ENCODE results near the gene GPATCH11. TPM values are rescaled to one million over a fixed set of nuclear protein-coding genes. Genes with fewer than 3 reads are reported as not detected.

Gene GPATCH11
- total RNA-seq, 1 experiment from 2014 or later, result 11.3 TPM

- DNase-seq (ENCODE audit: extremely low read depth, low read depth), result no peak
Observed at GRCh38 chr2:37104178-37104577, 19.9 kb downstream of the GPATCH11 start.

- DNase-seq (ENCODE audit: extremely low read depth, low read depth), result no peak
Observed at GRCh38 chr2:37105150-37105549, 20.8 kb downstream of the GPATCH11 start.

GRCh38 chr2:37109523-37109922 lies 25.2 kb downstream of the GPATCH11 start:
- DNase-seq (ENCODE audit: extremely low read depth, low read depth), result no peak

- DNase-seq (ENCODE audit: extremely low read depth, low read depth), result no peak
Observed at GRCh38 chr2:37110306-37111212, 26.2 kb downstream of the GPATCH11 start.

GRCh38 chr2:37111958-37112357 lies 27.6 kb downstream of the GPATCH11 start:
- DNase-seq (ENCODE audit: extremely low read depth, low read depth), result no peak

- DNase-seq (ENCODE audit: extremely low read depth, low read depth), result no peak
Observed at GRCh38 chr2:37117566-37117965, 33.2 kb downstream of the GPATCH11 start.

- DNase-seq (ENCODE audit: extremely low read depth, low read depth), result no peak
Observed at GRCh38 chr2:37119157-37119556, 34.8 kb downstream of the GPATCH11 start.

GRCh38 chr2:37125416-37125815 lies 41.1 kb downstream of the GPATCH11 start:
- DNase-seq (ENCODE audit: extremely low read depth, low read depth), result no peak

- no peak for DNase-seq (ENCODE audit: extremely low read depth, low read depth)
Observed at GRCh38 chr2:37132914-37133313, 48.6 kb downstream of the GPATCH11 start.

GRCh38 chr2:37142546-37142945 lies 58.2 kb downstream of the GPATCH11 start:
- DNase-seq (ENCODE audit: extremely low read depth, low read depth), result no peak

- DNase-seq (ENCODE audit: extremely low read depth, low read depth), result no peak
Observed at GRCh38 chr2:37143974-37144373, 59.7 kb downstream of the GPATCH11 start.

- no peak for DNase-seq (ENCODE audit: extremely low read depth, low read depth)
Observed at GRCh38 chr2:37146062-37146461, 61.7 kb downstream of the GPATCH11 start.

GRCh38 chr2:37148325-37148724 lies 64.0 kb downstream of the GPATCH11 start:
- no peak for DNase-seq (ENCODE audit: extremely low read depth, low read depth)

Other genes starting within 250 kb of the GPATCH11 start
- gene STRN, start 118.0 kb upstream of the GPATCH11 start, total RNA-seq (2014; rRNA removed; shearing (Covaris generic)), result 16.1 and 17.4 TPM in 2 replicates
- 14.2 and 16.9 TPM in 2 replicates for gene HEATR5B, start 146 bp upstream of the GPATCH11 start, total RNA-seq (2014; rRNA removed; shearing (Covaris generic))
- gene EIF2AK2, start 72.5 kb downstream of the GPATCH11 start, total RNA-seq (2014; rRNA removed; shearing (Covaris generic)), result 28.4 and 31.8 TPM in 2 replicates
- not detected in 2 replicates for gene SULT6B1, start 104.2 kb downstream of the GPATCH11 start, total RNA-seq (2014; rRNA removed; shearing (Covaris generic))
- gene CEBPZOS, start 112.0 kb downstream of the GPATCH11 start, total RNA-seq (2014; rRNA removed; shearing (Covaris generic)), result 61.2 and 69.0 TPM in 2 replicates
- gene CEBPZ, start 147.1 kb downstream of the GPATCH11 start, total RNA-seq (2014; rRNA removed; shearing (Covaris generic)), result 68.6 and 70.5 TPM in 2 replicates
- gene NDUFAF7, start 147.1 kb downstream of the GPATCH11 start, total RNA-seq (2014; rRNA removed; shearing (Covaris generic)), result 16.6 and 21.0 TPM in 2 replicates
- 54.8 and 56.1 TPM in 2 replicates for gene PRKD3, start 240.3 kb downstream of the GPATCH11 start, total RNA-seq (2014; rRNA removed; shearing (Covaris generic))

Data from NCI-H460 (cell line).